ENCODE data around the gene TSPEAR.

Gene TSPEAR

DNA sequence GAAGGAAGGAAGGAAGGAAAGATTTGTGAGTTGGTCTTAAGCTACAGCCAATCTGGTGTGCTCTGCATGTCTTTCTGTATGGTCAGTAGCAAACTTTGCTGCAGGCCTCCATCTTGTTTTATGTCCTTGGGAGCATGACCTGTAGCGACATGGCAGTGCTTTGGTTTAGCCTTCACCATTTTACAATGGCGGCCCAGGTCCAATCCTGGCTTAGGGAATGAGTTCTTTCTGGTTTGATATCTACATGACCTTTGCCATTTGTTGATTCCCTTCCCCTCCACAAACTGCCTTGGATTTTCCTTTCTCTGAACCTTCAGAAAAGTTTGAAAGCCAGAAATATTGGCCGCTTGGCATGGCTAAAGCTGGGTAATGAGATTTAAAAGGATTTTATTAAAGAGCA, 30.5 kb upstream of the TSPEAR start:
- no peak for DNase-seq

DNA sequence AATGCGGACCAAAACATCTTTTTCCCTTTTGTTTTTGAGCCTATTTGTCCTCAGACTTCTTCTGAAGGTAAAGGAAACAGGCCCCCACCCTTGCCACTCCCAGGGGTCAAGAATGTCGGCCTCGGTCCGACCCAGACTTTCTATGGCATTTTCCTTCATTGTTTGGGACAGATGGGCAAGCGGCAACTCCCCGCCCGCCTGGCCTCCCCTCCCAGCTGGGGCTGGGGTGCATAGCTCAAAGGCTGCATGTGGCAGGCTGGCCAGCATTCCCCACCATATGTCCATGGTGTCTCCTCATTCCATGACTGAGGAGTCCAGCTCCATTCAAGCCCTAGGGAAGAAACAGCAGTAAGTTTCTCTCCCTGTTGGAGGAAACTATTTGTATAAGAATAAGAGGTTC, 29.4 kb upstream of the TSPEAR start:
- no peak for DNase-seq

DNA sequence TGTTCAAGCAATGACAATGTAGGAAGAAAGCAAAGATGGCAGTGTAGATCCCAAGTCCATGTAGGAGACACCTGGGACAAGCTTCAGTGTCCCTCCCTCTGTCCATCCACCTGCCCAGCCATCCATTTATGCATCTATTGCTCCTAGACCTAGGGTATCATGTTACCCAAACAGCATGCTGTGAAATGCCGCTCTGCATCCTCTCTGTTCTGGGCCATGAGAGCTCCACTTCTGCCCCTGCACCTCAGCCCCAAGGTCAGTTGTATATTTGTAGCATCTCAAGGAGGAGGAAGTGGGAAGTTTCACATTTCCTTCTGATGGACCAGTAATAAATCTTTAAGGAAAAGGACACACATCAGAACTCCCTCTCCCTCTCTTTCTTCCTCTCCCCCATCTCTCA, 27.9 kb upstream of the TSPEAR start:
- DNase-seq, result no peak

DNA sequence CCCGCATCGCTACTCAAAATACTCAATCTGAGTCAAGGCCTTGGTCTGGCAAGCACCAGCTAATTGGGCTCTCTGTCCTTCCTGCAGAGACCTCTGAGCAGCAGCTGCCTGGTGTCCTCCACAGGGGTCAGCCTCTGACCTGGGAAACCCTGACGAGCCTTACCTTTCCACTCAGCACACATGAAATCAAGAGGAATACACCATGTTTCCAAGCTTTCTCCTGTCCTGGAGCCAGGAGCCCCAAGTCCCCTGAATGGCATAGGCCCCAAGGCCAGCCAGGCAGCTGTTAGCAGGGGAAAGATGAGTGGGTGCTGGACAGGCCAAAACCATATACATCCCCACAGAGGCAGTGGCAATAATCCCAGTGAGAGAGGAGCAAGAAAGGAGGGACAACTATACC, 27.2 kb upstream of the TSPEAR start:
- no peak for DNase-seq

DNA sequence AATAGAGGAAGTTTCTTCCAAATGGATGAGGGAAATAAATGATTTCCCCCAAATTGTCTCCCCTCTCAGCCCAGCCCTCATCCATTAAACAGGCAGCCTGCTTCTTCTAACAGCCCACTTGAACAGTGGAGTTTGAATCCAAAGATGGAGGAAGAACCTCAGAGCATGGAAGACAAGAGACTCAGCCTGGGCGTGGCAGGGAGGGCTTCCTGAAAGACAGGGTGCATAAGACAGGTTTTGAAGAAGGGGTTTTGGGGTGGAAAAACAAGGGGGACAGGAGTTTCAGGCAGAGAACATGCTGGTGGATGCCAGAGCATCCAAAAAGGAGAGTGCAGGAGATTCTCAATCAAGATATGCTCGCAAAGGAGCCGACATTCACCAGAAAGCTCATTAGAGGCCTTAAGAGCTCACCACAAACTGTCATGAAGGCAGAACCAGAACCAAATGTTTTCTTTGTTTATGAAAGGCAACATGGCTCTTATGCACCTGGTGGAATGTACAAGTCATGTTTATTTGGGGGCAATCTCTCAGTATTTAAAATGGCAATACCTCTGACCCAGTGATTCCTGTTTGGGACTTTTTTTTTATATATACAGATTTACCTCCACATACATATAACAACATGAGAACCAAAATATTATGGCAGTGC, 26.5 kb upstream of the TSPEAR start:
- no peak for DNase-seq

DNA sequence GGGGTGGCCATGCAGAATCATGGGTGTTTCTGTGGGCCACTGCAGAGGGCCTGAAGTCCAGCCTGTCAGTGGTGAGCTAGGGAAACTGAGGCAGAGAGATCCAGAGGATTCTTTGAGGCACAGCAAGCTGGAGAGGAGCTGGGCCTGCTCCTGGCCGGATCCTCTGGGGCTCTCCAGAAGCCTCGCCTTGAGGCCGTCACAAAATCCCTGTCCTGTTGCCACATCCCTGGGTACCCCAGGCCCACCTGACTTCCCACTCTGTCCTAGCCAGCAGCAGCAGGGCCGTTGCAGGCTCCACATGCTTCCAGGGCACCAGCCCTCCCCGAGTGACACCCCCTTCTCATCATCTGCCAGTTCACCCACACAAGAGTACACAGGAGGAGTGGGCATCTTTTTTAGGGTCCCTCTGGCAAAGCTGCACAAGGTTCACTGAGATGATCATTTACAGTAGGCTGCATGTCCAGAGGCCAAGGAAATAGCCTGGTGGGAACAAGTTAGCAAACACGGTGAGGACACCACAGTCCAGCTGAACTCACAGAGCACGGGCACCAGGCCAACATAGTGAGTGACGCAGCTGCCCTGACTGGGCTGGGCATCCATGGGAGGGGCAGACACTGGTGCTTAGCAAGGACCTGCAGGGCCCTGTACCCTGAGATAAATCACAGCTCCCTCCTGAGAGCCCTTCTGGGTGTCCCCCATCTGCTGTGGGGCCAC, 25.1 kb upstream of the TSPEAR start:
- DNase-seq, result no peak

DNA sequence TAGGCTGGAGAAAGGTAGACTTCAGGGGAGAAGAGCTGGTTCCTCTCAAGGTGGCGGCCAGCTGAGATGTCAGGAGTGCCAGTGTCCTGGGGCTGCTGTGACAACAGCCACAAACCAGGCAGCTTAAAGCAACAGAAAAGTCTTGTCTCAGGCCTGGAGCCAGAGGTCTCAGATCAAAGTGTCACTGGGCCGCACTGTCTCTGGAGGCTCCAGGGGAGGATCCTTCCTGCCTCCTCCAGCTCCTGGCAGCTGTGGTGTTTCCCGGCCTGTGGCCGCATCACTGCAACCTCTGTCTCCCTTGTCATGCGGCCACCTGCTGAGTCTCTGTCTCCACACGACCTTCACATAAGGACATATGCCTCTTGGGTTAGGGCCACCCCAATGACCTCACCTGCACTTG, 24.4 kb upstream of the TSPEAR start:
- no peak for DNase-seq

DNA sequence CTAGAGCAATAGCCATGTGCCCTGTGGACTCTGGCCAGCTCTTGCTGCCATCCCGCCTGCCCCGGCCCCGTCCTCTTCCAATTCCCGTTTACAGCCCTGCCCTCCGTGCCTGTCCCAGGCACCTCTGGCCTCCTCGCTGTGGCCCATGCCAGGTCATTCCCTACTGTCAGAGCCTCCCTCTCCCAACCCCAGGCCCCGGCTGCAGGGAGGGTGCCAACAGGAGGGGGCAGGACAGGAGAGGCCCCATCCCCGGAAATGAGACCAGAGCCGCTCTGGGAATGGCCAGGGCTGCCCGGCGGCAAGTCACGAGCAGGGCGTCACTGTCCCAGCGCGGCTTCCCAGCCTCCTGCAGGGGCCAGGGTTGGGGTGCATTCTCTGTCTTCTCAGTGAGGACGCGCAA, 23.5 kb upstream of the TSPEAR start:
- no peak for DNase-seq

DNA sequence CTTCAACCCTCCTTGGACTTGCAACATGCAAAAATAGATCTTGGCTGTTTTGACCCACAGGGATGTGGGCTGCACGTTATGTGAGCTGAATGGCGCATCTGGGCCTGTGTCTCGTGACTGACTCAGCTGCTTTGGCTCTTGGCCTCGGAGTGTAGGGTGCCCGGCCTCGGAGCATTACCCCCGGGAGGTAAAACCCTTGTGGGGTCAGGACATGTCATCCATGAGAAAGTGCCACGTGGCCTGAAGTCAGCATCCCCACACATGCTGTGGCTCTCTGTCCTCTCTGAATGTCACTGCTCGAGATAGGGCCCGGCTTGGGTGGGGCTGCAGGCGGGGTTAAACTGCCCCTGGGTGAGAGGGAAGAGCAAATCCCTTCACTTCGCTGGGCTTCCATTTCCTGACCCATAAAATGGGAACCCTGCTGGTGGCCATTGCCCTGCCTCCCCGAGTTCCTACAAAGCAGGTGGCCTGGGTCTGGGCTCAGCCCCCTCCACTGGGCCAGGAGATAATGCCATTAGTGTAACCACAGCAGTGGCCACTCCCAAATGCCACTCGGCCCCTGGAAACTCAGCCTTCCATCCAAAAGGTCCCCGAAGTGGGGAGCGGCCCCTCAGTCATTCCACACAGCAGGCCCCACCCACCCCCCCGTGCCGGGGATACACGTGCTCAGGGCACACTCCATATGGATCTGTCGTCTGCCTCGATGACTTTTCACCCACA, 22.8 kb upstream of the TSPEAR start:
- DNase-seq, result no peak

DNA sequence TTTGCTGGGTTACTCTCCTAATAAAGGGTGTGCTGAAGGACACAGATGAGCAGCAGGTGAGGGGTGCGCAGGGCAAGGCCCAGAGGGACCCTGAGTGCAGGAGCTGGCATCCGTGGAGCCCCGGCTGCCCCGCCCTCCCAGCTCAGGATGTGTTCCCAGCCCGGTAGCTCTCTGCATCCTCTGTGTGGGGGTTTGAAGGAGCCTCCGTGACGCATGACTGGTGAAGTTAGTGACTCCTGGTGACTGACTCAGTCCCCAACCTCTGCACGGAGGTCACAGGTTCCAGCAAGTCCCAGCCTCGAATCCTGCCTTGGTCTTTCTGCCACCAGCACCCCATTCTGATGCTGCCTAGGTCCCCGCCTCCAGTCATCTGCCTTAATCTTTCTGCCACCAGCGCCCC, 21.6 kb upstream of the TSPEAR start:
- DNase-seq, result no peak

DNA sequence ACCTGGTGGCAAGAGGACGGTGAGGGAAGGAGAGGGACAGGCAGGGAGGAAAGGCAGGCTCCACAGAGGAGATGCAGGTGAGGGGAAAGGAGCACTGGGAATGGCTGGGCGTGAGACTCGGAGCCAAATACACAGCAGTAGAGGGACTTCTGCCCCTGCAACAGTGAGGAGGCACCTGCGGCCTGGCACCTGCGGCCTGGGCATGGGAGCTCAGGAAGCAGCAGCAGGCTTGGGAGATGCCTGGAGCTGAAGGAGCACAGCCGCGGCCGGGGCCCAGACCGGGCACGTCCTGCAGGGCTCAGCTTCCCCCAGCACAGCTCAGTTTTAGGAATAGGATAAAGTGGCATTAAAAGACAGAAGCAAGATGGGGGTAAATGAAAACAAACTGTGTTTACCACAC, 20.9 kb upstream of the TSPEAR start:
- no peak for DNase-seq

DNA sequence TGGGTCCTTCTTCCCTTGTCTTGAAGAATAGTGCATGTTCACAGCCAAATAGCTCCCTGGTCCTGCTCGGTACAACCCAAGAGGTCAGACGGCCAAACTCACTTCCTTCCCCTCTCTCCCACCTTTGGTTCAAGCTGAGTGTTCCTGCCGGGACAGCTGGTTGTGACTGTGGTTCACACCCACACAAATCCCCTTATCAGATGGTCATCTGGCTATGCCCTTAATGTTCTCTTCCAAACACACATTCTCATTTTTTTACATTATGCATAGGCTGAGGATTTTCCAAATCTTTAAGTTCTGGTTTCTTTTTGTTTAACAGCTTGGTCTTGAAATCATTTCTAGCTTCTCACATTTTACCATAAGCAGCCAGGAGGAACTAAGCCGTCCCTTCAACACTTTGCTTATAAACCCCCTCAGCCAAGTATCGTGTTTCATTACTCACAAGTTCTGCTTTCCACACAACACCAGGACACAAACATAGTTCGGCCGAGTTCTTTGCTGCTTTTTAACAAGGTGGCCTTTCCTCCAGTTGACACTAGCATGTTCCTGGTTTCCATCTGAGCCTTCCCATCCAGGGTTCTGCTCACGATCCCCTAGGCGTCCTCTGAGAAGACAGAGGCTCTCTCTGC, 19.7 kb upstream of the TSPEAR start:
- no peak for DNase-seq

DNA sequence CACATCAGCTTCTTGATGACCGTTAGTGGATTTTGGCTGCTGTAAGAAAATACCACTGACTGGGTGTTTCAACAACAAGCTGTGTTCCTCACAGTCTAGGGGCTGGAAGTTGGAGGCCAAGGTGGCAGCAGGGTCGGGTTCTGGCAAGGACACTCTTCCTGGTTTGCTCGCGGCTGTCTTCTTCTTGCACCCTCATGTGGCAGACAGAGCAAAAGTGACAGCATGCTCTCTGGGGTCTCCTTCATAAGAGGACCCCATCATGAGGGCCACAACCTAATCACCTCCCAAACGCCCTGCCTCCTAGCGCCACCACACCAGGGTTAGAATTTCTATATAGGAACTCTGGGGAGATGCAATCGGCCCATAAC, 18.6 kb upstream of the TSPEAR start:
- DNase-seq, result no peak

DNA sequence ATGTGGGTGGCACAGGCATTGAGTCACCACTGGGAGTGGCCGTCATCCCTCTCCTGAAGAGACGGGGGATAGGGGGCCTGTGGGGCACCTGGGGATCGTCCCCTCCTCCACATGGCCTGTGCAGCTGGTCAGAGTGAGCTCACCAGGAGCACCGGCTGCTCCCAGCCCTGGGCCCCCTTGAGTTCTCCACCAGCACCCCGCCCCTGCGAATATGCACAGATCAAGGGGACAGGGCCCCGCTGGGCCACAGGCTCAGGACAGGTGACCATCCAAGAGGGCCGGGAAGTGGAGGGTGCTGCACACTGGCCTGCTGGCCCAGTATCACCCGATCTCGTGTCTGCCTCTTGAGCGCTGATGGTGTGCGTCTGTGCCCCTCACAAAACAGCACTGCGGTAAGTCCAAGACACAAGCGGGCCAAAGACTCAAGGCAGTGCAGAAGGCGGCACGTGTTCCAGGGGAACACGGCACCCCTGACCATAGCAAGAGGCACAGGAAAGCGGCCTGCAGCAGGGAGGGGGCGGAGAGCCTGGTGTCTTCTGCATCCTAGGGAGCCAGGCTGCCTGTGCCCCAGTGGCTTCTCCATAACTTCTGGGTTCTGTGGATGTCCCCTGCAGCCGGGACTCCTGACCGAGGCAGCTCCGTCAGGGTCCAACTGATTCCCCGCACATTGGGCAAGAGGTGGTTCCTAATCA, 18.1 kb upstream of the TSPEAR start:
- no peak for DNase-seq

DNA sequence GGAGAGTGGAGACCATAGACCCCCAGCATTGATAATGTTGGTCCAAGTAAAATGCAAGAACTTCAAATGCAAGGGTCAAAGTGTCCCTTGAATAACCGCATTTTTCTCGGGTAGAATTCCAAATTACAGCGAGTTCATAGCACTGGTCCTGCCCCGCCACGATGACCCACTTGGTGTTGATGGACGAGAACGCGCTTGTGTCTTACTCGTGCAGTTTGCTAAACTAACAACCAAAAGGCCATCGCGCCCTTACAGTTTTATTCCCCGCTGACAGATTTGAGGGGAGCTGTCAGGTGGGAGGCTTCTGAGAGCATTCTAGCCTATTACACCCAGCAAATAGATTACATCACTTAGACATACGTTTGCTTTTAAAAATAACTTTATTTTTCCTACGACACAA, 17.3 kb upstream of the TSPEAR start:
- no peak for DNase-seq

DNA sequence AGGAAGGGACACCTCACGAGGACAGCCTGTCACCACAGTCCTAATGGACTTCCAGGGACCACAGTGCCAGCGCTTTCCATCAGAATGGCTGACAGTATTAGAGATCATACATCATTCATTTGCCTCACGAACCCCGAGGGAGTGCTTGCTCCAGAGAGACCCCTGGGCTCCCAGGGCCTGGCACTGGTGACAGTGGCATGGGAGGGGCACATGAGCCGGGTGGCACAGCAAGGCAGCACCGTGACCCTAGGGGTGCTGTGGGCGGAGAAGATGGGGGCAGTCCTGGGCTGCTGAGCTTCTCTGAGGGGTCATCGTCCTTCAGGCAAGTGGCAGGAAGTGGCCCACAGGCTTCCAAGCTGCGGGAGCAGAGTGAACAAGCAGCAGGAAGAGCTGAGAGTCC, 16.4 kb upstream of the TSPEAR start:
- no peak for DNase-seq

DNA sequence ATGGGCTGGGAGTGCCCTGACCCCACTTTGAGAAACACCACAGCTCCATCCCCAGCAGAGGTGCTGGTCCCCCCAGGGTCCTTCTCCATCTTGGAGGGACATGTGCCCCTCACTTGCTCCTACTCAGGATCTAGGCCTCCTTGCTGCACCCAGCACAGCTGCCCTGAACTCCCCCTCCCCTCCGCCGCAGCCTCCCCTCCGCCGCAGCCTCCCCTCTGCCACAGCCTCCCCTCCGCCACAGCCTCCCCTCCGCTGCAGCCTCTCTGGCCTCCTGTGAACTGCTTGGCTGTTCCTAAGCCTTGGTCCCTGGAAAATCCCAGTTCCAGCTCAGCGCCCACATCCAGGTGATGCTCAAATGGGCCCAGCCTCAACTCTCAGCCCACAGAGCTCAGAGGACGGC, 15.9 kb upstream of the TSPEAR start:
- no peak for DNase-seq

DNA sequence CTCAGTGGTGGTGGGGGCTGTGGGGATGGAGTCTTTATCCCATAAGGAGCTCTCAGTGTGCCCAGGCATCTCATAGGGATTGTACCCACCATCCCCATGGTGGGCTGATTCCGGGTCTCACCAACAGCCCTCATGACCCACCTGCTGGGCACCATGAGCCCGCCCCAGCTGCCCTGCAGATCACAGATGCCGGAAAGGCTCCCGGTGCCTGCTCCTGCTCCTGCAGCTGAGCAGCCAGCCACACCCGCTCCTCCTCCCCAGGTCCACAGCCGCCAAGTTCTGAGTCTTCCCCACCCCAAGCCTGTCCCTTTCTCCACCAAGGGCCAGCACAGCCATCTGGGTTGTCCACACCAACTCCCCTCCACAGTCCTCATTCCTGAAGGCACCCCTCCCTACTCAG, 15.5 kb upstream of the TSPEAR start:
- DNase-seq, result no peak

DNA sequence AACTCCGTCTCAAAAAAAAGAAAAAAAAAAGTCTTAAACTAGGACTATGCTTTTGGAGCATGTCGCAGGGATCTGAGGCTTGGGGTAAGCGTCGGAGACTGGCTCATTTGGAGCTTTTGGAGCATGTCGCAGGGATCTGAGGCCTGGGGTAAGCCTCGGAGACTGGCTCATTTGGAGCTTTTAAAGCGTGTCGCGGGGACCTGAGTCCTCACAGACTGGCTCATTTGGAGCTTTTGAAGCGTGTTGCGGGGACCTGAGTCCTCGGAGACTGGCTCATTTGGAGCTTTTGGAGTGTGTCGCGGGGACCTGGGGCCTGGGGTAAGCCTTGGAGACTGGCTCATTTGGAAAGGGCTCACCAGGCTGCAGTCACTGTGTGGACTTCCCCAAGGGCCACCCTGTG, 13.6 kb upstream of the TSPEAR start:
- DNase-seq, result no peak

DNA sequence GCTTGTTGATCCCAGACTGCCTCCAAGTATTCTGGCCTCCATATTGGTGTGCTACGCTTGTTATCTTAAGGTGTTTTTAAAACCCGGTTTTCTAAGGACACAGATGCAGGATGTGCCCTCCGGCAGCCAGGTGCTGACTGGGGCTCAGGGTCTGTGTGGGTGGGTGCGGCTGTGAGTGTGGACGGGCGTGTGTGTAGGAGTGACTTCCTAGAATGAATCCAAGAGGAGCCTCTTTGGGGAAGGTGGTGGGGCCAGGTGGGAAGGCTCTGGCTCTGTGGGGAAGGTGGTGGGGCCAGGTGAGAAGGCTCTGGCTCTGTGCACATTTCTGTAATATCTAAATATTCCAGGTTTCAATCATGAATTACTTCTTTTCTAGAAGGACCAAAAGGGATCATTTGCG, 12.8 kb upstream of the TSPEAR start:
- DNase-seq, result no peak

DNA sequence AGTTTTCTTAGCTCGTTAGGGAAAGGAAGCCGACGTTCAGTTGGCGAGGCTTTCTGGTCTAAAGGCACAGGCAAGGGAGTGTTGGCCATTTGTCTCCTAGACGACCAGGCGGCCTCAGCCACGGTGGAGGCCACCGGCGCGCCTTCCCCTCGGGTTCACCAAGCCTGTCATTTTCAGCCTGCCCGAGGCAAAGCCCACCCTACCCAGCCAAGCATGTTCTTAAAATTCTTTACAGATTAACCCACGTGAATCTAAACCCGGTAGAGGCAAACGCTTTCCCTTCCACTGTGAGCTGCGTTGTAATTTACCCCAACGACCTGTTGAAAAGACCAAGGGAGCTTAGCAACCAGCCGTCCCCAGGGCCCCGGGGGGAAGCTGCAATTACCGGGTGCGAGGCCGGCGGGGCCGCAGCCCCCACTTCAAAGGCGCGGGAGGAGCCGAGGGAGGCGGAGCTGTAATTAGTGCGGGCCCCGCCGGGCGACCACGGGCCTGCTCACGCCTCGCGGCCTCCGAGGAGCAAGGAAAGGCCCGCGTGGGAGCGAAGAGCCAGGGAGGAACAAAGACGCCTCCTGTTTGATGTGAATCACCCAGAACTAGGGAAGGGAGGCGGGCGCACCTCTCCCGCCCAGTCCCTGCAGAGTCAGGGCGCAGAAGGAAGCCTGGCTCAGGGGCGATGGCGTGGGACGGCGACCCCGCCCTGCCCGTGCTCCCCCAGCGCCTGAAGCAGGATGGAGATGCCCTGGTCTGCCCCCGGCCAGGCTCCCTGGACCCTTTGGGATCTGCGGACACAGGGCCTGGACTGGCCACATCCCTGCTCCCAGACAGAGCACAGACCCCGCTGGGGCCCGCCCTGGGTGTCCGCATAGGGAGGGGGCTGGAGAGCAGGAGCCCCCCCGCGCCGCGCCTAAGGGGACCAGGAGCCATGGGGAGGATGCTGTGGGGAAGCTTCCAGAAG, 12.1 kb upstream of the TSPEAR start:
- no peak for DNase-seq

Data from amygdala (tissue), 56 donors.